ENCODE results near the gene MYO19. TPM values are rescaled to one million over a fixed set of nuclear protein-coding genes. Genes with fewer than 3 reads are reported as not detected.
A peak's percentile ranks its signal among the peaks of the same experiment; 100 is the strongest.

The MYO19 gene
- total RNA-seq, 2 experiments from 2014 or later = 109 to 154 TPM

- TF ChIP-seq EZH2phosphoT487 (IDR thresholded peaks at IDR 0.05; ENCODE audit: borderline replicate concordance, low read depth, low read length) (no peak), CTCF (conservative IDR thresholded peaks at IDR 0.05; ENCODE audit: low read length) (no peak)
- Histone ChIP-seq H3K9me3 (ENCODE audit: low read length) (no peaks in the 10 kb centered on the region), H3K9me2 (ENCODE audit: insufficient read depth, low read length) (no peaks in the 10 kb centered on the region), H3K4me2 (ENCODE audit: low read length) (no peak overlapping the region), H3K27ac (ENCODE audit: low read depth, low read length, poor library complexity, severe bottlenecking) (no peak overlapping the region), H4K20me1 (ENCODE audit: insufficient read depth, low read length) (no peaks in the 10 kb centered on the region; the same call in 1 of the 2 replicates), H3K79me2 (ENCODE audit: insufficient read depth, low read depth, low read length) (no peaks in the 10 kb centered on the region), H3K36me3 (ENCODE audit: insufficient read depth, low read length) (peaks cover 96% of the 10 kb centered on the region), H3K4me3 (ENCODE audit: low read depth, low read length, poor library complexity, severe bottlenecking) (no peak overlapping the region), H2AFZ (ENCODE audit: low read length) (no peak overlapping the region), H3K4me1 (ENCODE audit: insufficient read depth, low read length, poor library complexity, severe bottlenecking) (peaks cover 18% of the 10 kb centered on the region)
- intact Hi-C loops (cut with micrococcal nuclease; ENCODE audit: unreplicated experiment) = no loop called here
- DNase-seq (ENCODE audit: low spot score) = no peak
- no TSS peak for BruUV-seq (replicated peaks)
- ChIA-PET CTCF (ENCODE audit: unreplicated experiment) (interaction anchor here (0.6 kb wide), 1 partner anchor 19 kb away, joined by 3 read pairs; no protein-coding TSS in a partner anchor), POLR2A (no interaction called here)
Measured at GRCh38 chr17:36525113-36525512, 9.6 kb downstream of the MYO19 start.

- peaks cover 96% of the 10 kb centered on the region for H3K36me3 ChIP-seq (ENCODE audit: insufficient read depth, low read length)
- no peak overlapping the region for H3K4me2 ChIP-seq (ENCODE audit: low read length)
- intact Hi-C loops (cut with micrococcal nuclease; ENCODE audit: unreplicated experiment) = no loop called here
- H3K79me2 ChIP-seq (ENCODE audit: insufficient read depth, low read depth, low read length) = no peaks in the 10 kb centered on the region
- no TSS peak for BruUV-seq (replicated peaks)
- peaks cover 25% of the 10 kb centered on the region for H3K4me1 ChIP-seq (ENCODE audit: insufficient read depth, low read length, poor library complexity, severe bottlenecking)
- no peaks in the 10 kb centered on the region for H3K9me3 ChIP-seq (ENCODE audit: low read length)
- ChIA-PET POLR2A (no interaction called here), CTCF (ENCODE audit: unreplicated experiment) (interaction anchor here (0.6 kb wide), 1 partner anchor 19 kb away, joined by 3 read pairs; no protein-coding TSS in a partner anchor)
- no peaks in the 10 kb centered on the region for H3K9me2 ChIP-seq (ENCODE audit: insufficient read depth, low read length)
- no peak overlapping the region for H2AFZ ChIP-seq (ENCODE audit: low read length)
- DNase-seq (ENCODE audit: low spot score) = peak; percentile 13
- no peak overlapping the region for H3K4me3 ChIP-seq (ENCODE audit: low read depth, low read length, poor library complexity, severe bottlenecking)
- peak overlapping the region; percentile 6 for H3K27ac ChIP-seq (ENCODE audit: low read depth, low read length, poor library complexity, severe bottlenecking)
- H4K20me1 ChIP-seq (ENCODE audit: insufficient read depth, low read length) = no peaks in the 10 kb centered on the region; the same call in 1 of the 2 replicates
- TF ChIP-seq EZH2phosphoT487 (IDR thresholded peaks at IDR 0.05; ENCODE audit: borderline replicate concordance, low read depth, low read length) = no peak
- no peak for TF ChIP-seq CTCF (conservative IDR thresholded peaks at IDR 0.05; ENCODE audit: low read length)
Measured at GRCh38 chr17:36524428-36524876, 10.2 kb downstream of the MYO19 start.

DNA sequence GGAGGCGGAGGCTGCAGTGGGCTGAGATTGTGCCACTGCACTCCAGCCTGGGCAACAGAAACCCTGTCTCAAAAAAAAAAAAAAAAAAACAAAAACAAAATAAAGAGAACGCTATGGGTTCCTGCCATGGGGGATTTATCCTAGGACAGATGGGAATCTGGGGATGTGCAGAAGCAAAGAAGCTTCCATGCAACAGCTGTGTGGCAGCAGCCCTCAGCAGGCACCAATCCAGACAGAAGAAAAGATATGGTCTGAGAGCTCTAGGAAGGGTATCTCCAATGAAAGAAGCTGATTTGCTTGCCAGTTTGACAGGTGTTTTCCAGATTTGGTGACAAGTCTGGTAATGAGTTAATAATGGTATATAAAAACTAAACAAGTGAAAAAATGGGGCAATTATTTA lies 11.6 kb downstream of the MYO19 start:
- Histone ChIP-seq H3K4me1 (ENCODE audit: insufficient read depth, low read length, poor library complexity, severe bottlenecking) (peaks cover 38% of the 10 kb centered on the region), H3K4me2 (ENCODE audit: low read length) (no peak overlapping the region), H3K9me2 (ENCODE audit: insufficient read depth, low read length) (no peaks in the 10 kb centered on the region), H3K36me3 (ENCODE audit: insufficient read depth, low read length) (peaks cover 95% of the 10 kb centered on the region), H3K79me2 (ENCODE audit: insufficient read depth, low read depth, low read length) (no peaks in the 10 kb centered on the region), H3K9me3 (ENCODE audit: low read length) (no peaks in the 10 kb centered on the region), H4K20me1 (ENCODE audit: insufficient read depth, low read length) (no peaks in the 10 kb centered on the region; the same call in 1 of the 2 replicates), H2AFZ (ENCODE audit: low read length) (no peak overlapping the region), H3K4me3 (ENCODE audit: low read depth, low read length, poor library complexity, severe bottlenecking) (no peak overlapping the region), H3K27ac (ENCODE audit: low read depth, low read length, poor library complexity, severe bottlenecking) (no peak overlapping the region)
- TF ChIP-seq EZH2phosphoT487 (IDR thresholded peaks at IDR 0.05; ENCODE audit: borderline replicate concordance, low read depth, low read length) (no peak), CTCF (conservative IDR thresholded peaks at IDR 0.05; ENCODE audit: low read length) (no peak)
- no TSS peak for BruUV-seq (replicated peaks)
- CTCF ChIA-PET (ENCODE audit: unreplicated experiment) = no interaction called here
- POLR2A ChIA-PET = interaction anchor here (0.6 to 0.7 kb wide), 5 partner anchors 19 to 1114 kb away, joined by 3 to 6 read pairs (median 5); no protein-coding TSS in a partner anchor
- intact Hi-C loops (cut with micrococcal nuclease; ENCODE audit: unreplicated experiment) = no loop called here
- no peak for DNase-seq (ENCODE audit: low spot score)

All from OCI-LY7 (cell line).